SIG-M5 treated with dmso at 0.1 percent for 504 hours (cell line): ENCODE data around the gene COMT.

Experiments
- DNase-seq: peaks from one replicate; lab custom pipeline; 2025; ENCODE audit not compliant: unreplicated experiment; lab: John Stamatoyannopoulos, UW

Gene COMT

GRCh38 chr22:19968450-19968891, 26.9 kb downstream of the COMT start:
- DNase-seq, result no peak

DNA sequence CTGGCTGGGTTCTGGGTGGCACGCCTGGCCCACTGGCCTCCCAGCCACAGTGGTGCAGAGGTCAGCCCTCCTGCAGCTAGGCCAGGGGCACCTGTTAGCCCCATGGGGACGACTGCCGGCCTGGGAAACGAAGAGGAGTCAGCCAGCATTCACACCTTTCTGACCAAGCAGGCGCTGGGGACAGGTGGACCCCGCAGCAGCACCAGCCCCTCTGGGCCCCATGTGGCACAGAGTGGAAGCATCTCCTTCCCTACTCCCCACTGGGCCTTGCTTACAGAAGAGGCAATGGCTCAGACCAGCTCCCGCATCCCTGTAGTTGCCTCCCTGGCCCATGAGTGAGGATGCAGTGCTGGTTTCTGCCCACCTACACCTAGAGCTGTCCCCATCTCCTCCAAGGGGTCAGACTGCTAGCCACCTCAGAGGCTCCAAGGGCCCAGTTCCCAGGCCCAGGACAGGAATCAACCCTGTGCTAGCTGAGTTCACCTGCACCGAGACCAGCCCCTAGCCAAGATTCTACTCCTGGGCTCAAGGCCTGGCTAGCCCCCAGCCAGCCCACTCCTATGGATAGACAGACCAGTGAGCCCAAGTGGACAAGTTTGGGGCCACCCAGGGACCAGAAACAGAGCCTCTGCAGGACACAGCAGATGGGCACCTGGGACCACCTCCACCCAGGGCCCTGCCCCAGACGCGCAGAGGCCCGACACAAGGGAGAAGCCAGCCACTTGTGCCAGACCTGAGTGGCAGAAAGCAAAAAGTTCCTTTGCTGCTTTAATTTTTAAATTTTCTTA, 27.8 kb downstream of the COMT start:
- DNase-seq, result no peak

- DNase-seq, result no peak
Observed at GRCh38 chr22:19970031-19970478, 28.5 kb downstream of the COMT start.

DNA sequence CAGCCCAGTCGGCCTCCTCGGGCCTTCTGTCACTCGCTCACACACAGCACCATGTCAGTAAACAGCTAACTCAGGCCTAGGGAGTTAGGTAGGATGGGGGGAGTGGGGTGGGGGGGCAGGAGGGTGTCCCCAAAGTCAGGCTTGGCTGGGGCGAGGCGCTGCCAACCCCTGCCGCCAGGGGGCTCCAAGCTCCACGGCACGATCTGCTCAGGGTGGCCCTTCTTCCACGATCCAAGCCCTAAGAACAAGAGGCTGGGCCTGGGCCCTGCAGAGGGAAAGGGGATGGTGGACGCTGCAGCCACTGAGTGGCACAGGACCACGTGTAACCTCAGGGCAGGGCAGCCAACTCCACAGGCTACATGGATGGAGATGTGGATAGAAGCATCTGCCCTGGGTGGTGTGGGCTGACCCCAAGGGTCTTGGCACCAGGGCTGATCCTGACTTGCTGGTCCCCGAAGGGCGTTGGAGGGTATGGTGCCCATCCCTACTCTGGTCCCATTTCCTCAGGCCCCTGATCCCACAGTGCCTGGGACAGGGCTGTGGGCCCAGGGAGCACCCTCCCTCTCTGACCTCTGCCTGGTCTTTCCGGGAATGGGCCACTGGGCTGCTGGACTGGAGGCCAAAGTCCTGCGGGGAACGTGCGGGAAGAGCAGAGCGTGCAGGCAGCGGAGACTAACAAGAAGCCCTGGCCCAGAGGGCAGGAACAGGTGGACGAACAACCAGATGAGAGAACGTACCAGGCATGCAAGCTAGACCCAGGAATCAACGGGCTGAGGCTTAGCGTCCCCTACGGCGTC, 29.1 kb downstream of the COMT start:
- peak; percentile 40 for DNase-seq

- DNase-seq, result no peak
Observed at GRCh38 chr22:19971276-19972124, 29.9 kb downstream of the COMT start.

GRCh38 chr22:19972251-19972650, 30.7 kb downstream of the COMT start:
- no peak for DNase-seq

DNA sequence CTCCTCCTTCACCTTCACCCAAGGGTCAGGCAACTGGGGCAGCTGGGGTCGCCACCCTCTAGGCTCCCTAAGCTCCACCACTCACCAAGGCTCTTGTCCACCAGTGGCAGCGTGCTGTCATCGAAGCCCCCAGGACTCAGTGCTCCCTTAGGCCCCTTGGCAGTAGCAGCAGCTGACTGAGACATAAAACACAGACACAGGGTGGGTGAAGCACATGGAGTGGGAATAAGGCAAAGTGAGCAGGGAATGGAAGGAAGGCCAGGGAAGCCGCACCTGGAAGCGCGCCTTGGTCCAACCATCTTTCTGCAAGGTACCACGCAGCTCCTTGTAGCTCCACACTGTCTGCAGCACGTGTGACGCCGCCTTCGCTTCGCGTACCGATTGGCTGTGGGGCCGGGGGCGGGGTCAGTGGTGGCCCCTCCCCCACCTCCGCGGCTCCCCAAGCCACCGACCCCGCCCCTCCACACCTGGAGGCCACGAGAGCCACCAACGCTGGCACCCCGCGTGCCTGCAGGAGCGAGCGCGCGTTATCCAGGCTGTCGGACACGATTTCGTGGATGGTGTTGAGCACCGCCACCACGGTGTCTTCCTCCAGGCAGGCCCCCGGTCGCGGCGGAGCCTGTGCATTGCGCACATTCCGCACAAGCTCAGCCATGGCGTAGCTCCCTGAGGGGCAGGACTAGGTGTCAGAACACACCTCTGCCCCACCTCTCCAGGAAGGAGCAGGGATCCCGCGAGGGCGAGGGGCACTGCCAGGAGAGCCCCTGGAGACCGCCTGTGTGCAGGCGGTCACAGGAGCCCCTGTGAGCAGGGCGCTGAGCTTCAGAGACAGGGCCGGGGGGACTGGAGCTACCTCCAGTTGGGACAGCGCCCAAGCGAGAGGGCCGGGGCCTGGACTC, 31.3 kb downstream of the COMT start:
- no peak for DNase-seq

GRCh38 chr22:19973551-19974267, 32.1 kb downstream of the COMT start:
- no peak for DNase-seq

DNA sequence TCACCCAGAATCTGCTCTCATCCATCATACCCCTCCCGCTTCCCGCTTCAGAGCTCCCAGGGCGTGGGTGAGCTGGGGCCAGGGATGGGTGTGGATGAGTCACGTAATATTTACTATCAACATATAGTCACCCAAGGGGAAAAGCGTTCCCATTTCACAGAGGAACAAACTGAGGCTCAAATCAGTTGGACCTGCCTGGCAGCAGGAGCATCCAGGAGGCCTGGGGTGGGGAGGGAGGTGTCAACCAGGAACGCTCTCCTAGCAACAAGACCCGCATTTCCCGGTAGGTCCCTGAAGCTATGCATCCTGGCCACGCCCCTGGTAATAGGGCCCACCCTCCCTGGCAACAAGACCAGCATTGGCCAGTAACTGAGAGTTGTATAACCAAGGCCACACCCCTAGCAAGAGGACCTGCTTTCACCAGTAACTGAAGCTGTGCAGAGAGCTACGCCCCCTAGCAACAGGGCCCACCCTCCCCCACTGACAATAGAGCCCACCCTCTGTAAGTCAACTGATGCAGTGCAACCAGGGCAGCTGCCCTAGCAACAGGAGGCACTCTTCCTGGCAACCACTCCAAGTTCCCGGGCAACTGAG, 32.8 kb downstream of the COMT start:
- peak; percentile 74 for DNase-seq

- DNase-seq, result no peak
Observed at GRCh38 chr22:19974935-19975706, 33.5 kb downstream of the COMT start.

GRCh38 chr22:19975707-19976035, 34.1 kb downstream of the COMT start:
- DNase-seq, result no peak

GRCh38 chr22:19976671-19977070, 35.1 kb downstream of the COMT start:
- DNase-seq, result no peak

GRCh38 chr22:19977296-19978243, 36.0 kb downstream of the COMT start:
- DNase-seq, result no peak

- DNase-seq, result no peak
Observed at GRCh38 chr22:19978748-19979147, 37.2 kb downstream of the COMT start.

- no peak for DNase-seq
Observed at GRCh38 chr22:19979712-19980493, 38.3 kb downstream of the COMT start.

DNA sequence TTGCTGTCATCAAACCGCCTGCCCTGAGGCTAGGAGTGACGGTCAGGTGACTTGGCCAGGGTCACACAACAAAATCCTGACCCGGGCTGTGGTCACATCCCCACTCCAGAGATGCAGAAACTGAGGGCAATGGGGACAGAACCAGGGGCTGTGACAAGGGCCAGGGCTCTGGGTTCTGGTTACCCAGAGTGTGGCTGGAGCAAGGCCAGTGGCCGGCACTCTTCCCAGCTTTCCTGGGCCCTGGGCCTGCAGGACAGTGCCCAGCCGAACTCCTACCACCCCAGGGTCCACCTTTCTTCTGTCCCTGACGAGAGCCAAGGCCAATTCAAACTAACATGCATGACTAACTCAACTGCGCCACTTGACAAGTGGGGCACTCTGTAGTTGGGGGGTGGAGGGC, 39.2 kb downstream of the COMT start:
- DNase-seq, result no peak
